Measurements from ENCODE around the gene MYH14. TPM values are rescaled to one million over a fixed set of nuclear protein-coding genes. Genes with fewer than 3 reads are reported as not detected.
A peak's percentile ranks its signal among the peaks of the same experiment; 100 is the strongest.

MYH14 gene
- total and polyA plus RNA-seq, 2 experiments from 2014 or later, result 1.8 to 3.0 TPM

- Histone ChIP-seq H3K36me3 (no peaks in the 10 kb centered on the region), H3K4me3 (no peak overlapping the region), H3K9me3 (ENCODE audit: low read depth) (no peaks in the 10 kb centered on the region), H3K27me3 (no peaks in the 10 kb centered on the region), H3K27ac (no peak overlapping the region), H3K4me1 (ENCODE audit: low read depth) (peaks cover 14% of the 10 kb centered on the region)
- TF ChIP-seq CTCF (IDR thresholded peaks at IDR 0.05; ENCODE audit: low read depth, low read length), result no peak
- peak in 1 of 2 donors; percentile 69 for DNase-seq (ENCODE audit: low read depth in 1 of 2, low spot score in 1 of 2)
These were observed 155.3 kb downstream of the MYH14 start for GRCh38 chr19:50358483-50359327.

- no peak overlapping the region for H3K27ac ChIP-seq
- H3K27me3 ChIP-seq, result no peaks in the 10 kb centered on the region
- H3K9me3 ChIP-seq (ENCODE audit: low read depth), result no peaks in the 10 kb centered on the region
- no peaks in the 10 kb centered on the region for H3K36me3 ChIP-seq
- no peak overlapping the region for H3K4me3 ChIP-seq
- peaks cover 14% of the 10 kb centered on the region for H3K4me1 ChIP-seq (ENCODE audit: low read depth)
- TF ChIP-seq CTCF (IDR thresholded peaks at IDR 0.05; ENCODE audit: low read depth, low read length), result no peak
- no peak for DNase-seq (ENCODE audit: low read depth in 1 of 2, low spot score in 1 of 2)
These were observed 156.0 kb downstream of the MYH14 start for GRCh38 chr19:50359328-50359818.

Other genes starting within 250 kb of the MYH14 start
- 0.03 TPM in 1 of 2 replicates, not detected in the other for gene SIGLEC11, start 242.4 kb upstream of the MYH14 start, total RNA-seq
- gene SIGLEC11, start 242.4 kb upstream of the MYH14 start, polyA plus RNA-seq, result 0.13 TPM in 1 of 2 replicates, not detected in the other
- gene VRK3, start 178.2 kb upstream of the MYH14 start, total RNA-seq, result 29.9 and 34.3 TPM in 2 replicates
- 38.1 and 45.9 TPM in 2 replicates for gene VRK3, start 178.2 kb upstream of the MYH14 start, polyA plus RNA-seq
- 6.3 and 6.5 TPM in 2 replicates for gene ZNF473, start 177.6 kb upstream of the MYH14 start, total RNA-seq
- 4.4 and 5.3 TPM in 2 replicates for gene ZNF473, start 177.6 kb upstream of the MYH14 start, polyA plus RNA-seq
- gene IZUMO2, start 40.3 kb upstream of the MYH14 start, total RNA-seq, result not detected in 2 replicates
- not detected in 2 replicates for gene IZUMO2, start 40.3 kb upstream of the MYH14 start, polyA plus RNA-seq
- gene KCNC3, start 125.8 kb downstream of the MYH14 start, total RNA-seq, result 6.9 and 8.2 TPM in 2 replicates
- 4.3 and 6.9 TPM in 2 replicates for gene KCNC3, start 125.8 kb downstream of the MYH14 start, polyA plus RNA-seq
- 0.32 and 3.5 TPM in 2 replicates for gene NAPSA, start 162.0 kb downstream of the MYH14 start, total RNA-seq
- 0.53 and 1.8 TPM in 2 replicates for gene NAPSA, start 162.0 kb downstream of the MYH14 start, polyA plus RNA-seq
- 58.4 and 60.1 TPM in 2 replicates for gene NR1H2, start 172.8 kb downstream of the MYH14 start, total RNA-seq
- gene NR1H2, start 172.8 kb downstream of the MYH14 start, polyA plus RNA-seq, result 58.3 and 62.0 TPM in 2 replicates
- 70.7 and 73.8 TPM in 2 replicates for gene POLD1, start 180.7 kb downstream of the MYH14 start, total RNA-seq
- 62.3 and 74.3 TPM in 2 replicates for gene POLD1, start 180.7 kb downstream of the MYH14 start, polyA plus RNA-seq
- gene SPIB, start 215.3 kb downstream of the MYH14 start, total RNA-seq, result 0.15 and 0.35 TPM in 2 replicates
- 0.40 and 1.5 TPM in 2 replicates for gene SPIB, start 215.3 kb downstream of the MYH14 start, polyA plus RNA-seq
- gene MYBPC2, start 229.3 kb downstream of the MYH14 start, total RNA-seq, result 0.04 and 0.18 TPM in 2 replicates
- 0.30 and 0.31 TPM in 2 replicates for gene MYBPC2, start 229.3 kb downstream of the MYH14 start, polyA plus RNA-seq

Data from cardiac muscle cell (in vitro differentiated cells and primary cell).